Gastrocnemius medialis (tissue), 4 donors: Measurements from ENCODE around the gene ACSF2. TPM values are rescaled to one million over a fixed set of nuclear protein-coding genes. Genes with fewer than 3 reads are reported as not detected.

Source experiments
- ATAC-seq, 2 donors: fragments of 150-250 bp; one replicate each; pipeline ENCODE4 v1.9.1; 2016
- DNase-seq, 2 donors: peaks; one replicate each; pipeline ENCODE4 v3.0.0-alpha.2; 2019
- H3K27ac ChIP-seq, 4 donors: fragments of 200-600 bp; sonication (generic); 1 replicate in 1 of 4; 2 replicates in 3 of 4; pipeline ENCODE4 v1.5.1; 2016 to 2018; ENCODE audit warnings: mild to moderate bottlenecking in 2 of 4, moderate library complexity in 1 of 4
- H3K27me3 ChIP-seq, 3 donors: fragments of 200-600 bp; sonication (generic) in 2 of 3; 1 replicate in 1 of 3; 2 replicates in 2 of 3; pipeline versions ENCODE4 v1.5.1 to v1.6.0; 2016 to 2019; ENCODE audit warnings: mild to moderate bottlenecking in 1 of 3, moderate library complexity in 1 of 3
- H3K36me3 ChIP-seq, 2 donors: fragments of 200-600 bp; sonication (generic) in 1 of 2; one replicate each; pipeline ENCODE4 v1.5.1; 2017 to 2018
- H3K4me1 ChIP-seq, 2 donors: fragments of 200-600 bp; sonication (generic) in 1 of 2; one replicate each; pipeline ENCODE4 v1.5.1; 2016 to 2017; ENCODE audit warnings: mild to moderate bottlenecking in 2 of 2
- H3K4me3 ChIP-seq, 4 donors: fragments of 200-600 bp; sonication (generic) in 3 of 4; 1 replicate in 1 of 4; 2 replicates in 3 of 4; pipeline ENCODE4 v1.5.1; 2016 to 2019; ENCODE audit warnings: mild to moderate bottlenecking in 2 of 4
- H3K9me3 ChIP-seq, 3 donors: fragments of 200-600 bp; sonication (generic) in 2 of 3; 1 replicate in 1 of 3; 2 replicates in 2 of 3; pipeline ENCODE4 v1.5.1; 2016 to 2019
- CTCF ChIP-seq, 5 experiments: fragments of 450-650 bp in 3 of 5; fragments of 200-600 bp in 2 of 5; sonication (generic) in 2 of 5; IDR thresholded peaks in 4 of 5; conservative IDR thresholded peaks in 1 of 5; 1 replicate in 4 of 5; 2 replicates in 1 of 5; pipeline ENCODE4 v1.5.1; 2016 to 2019; ENCODE audit warnings: antibody characterized with exemption in 5 of 5, mild to moderate bottlenecking in 3 of 5, moderate library complexity in 3 of 5
- POLR2A ChIP-seq, 2 donors: fragments of 450-650 bp; IDR thresholded peaks; one replicate each; pipeline ENCODE4 v1.6.1; 2017; ENCODE audit warnings: antibody characterized with exemption in 2 of 2, mild to moderate bottlenecking in 2 of 2, moderate library complexity in 2 of 2
- in situ Hi-C, 4 donors: fragments of 200-750 bp; cut with MboI; loops; one replicate each; pipeline versions ENCODE4 v1.15.0 to v1.8.0; 2017; ENCODE audit warnings: low sequenced_read_pairs in 4 of 4
- intact Hi-C: fragments of 100-400 bp; cut with DNase I; formaldehyde crosslinking; loops from one replicate; pipeline ENCODE4 v1.15.1; 2023; ENCODE audit warnings: low total_unique reads
- total RNA-seq, 4 donors: library from RNA; depleted of rRNA; stranded (reverse); fragments of >200 nt; gene quantifications; one replicate each; pipeline versions ENCODE4 v1.1.0 to v1.2.3, GENCODE V29; 2016

The ACSF2 gene
- total RNA-seq, 4 donors from 2014 or later = 8.7 to 61.4 (median 34.2) TPM

DNA sequence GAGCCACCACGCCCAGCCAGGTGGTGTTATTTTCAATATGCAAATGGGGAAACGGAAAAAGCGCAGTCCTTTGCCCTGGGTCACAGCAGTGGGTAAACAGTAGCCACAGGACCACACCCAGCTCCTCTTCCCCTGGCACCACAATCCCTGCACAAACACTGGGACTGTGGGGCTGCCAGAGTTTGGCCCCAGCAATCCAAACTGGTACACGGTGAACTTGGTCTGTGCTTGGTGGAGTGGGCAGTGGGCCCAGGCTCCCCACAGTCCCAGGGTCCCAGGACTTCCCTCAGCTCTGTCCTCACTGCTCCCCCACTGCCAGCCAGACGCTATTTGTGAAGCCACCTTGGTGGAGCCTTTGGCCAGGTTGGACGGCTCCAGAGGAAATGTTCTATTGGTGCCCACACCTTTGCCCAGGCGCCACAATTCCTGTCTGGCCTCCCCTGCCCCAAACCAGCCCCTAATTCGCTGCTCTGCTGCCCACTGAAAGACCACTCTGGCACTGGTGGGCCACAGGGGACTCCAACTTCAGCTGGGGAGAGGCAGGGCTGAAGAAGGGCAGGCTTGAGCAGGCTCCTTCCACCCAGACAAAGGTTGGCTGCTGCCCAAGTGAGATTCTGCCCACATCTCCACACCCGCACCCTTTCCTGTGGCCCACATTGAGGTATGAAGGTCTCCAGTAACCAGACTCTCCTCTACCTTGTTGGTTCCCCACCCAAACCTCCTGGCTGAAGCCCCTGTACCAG lies 40.5 kb downstream of the ACSF2 start:
- H3K27me3 ChIP-seq = no peaks in the 10 kb centered on the region
- H3K4me3 ChIP-seq = no peak overlapping the region
- DNase-seq = no peak
- H3K36me3 ChIP-seq = no peaks in the 10 kb centered on the region
- in situ Hi-C loops = no loop called here
- TF ChIP-seq POLR2A (IDR thresholded peaks at IDR 0.05) (no peak), CTCF (IDR thresholded peaks at IDR 0.05 in 4 of 5, conservative IDR thresholded peaks at IDR 0.05 in 1 of 5) (no peak)
- no peak for ATAC-seq
- H3K9me3 ChIP-seq = no peaks in the 10 kb centered on the region
- H3K4me1 ChIP-seq = peaks cover 36 to 41% of the 10 kb centered on the region in 2 donors
- intact Hi-C loops = no loop called here
- peak overlapping the region; percentile 7 to 57 (median 16) for H3K27ac ChIP-seq

DNA sequence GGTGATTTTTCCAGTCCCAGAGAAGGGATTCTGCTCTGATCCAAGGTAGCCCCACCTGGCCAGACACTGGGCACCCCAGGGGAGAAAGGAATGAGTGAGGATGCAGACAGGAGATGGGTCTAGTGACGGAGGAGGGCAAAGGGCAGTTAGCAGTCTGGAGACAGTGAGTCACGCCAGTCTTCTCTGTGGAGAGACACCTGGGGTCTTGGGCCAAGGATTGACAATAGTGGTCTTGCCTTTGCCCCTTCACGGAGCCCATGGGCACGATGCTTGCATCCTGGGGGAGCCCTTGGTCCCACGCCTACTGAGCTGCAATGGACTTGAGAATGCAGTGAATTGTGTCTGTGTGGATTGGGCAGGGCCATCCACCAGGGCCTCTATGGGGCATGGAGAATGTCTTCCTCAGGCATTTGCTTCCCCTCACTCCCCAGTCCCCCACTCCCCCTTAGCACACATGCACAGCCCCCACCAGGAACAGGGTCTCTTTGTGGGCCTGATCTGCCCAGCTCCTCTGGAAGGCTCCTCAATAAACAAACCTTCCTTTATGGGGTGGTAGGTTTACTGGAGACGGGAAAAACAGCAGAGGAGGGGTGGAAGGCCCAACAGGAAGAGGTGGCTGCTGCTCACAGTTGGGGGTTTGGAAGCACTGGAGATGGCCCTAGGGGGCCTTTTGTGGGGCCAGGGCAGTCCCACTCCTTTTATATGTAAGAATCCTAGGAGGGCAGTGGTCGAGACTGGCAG lies 41.3 kb downstream of the ACSF2 start:
- no peak for DNase-seq
- no peak overlapping the region for H3K4me3 ChIP-seq
- H3K4me1 ChIP-seq = peaks cover 43 to 48% of the 10 kb centered on the region in 2 donors
- intact Hi-C loops (no loop called here), in situ Hi-C loops (no loop called here)
- ATAC-seq = no peak
- H3K36me3 ChIP-seq = no peaks in the 10 kb centered on the region
- no peak for TF ChIP-seq POLR2A (IDR thresholded peaks at IDR 0.05)
- TF ChIP-seq CTCF (IDR thresholded peaks at IDR 0.05 in 4 of 5, conservative IDR thresholded peaks at IDR 0.05 in 1 of 5) = no peak
- H3K27me3 ChIP-seq = no peaks in the 10 kb centered on the region
- H3K27ac ChIP-seq = peak overlapping the region in 2 of 4 donors; percentile 18 to 57
- no peaks in the 10 kb centered on the region for H3K9me3 ChIP-seq

GRCh38 chr17:50467855-50468303 lies 41.9 kb downstream of the ACSF2 start:
- Histone ChIP-seq H3K27me3 (no peaks in the 10 kb centered on the region), H3K4me1 (peaks cover 46 to 54% of the 10 kb centered on the region in 2 donors), H3K27ac (peak overlapping the region in 2 of 4 donors; percentile 11 to 30), H3K4me3 (peak overlapping the region in 2 of 4 donors; percentile 39 to 59), H3K9me3 (no peaks in the 10 kb centered on the region), H3K36me3 (no peaks in the 10 kb centered on the region)
- no peak for ATAC-seq
- intact Hi-C loops (no loop called here), in situ Hi-C loops (no loop called here)
- DNase-seq = no peak
- no peak for TF ChIP-seq POLR2A (IDR thresholded peaks at IDR 0.05)
- TF ChIP-seq CTCF (IDR thresholded peaks at IDR 0.05 in 4 of 5, conservative IDR thresholded peaks at IDR 0.05 in 1 of 5) = no peak

DNA sequence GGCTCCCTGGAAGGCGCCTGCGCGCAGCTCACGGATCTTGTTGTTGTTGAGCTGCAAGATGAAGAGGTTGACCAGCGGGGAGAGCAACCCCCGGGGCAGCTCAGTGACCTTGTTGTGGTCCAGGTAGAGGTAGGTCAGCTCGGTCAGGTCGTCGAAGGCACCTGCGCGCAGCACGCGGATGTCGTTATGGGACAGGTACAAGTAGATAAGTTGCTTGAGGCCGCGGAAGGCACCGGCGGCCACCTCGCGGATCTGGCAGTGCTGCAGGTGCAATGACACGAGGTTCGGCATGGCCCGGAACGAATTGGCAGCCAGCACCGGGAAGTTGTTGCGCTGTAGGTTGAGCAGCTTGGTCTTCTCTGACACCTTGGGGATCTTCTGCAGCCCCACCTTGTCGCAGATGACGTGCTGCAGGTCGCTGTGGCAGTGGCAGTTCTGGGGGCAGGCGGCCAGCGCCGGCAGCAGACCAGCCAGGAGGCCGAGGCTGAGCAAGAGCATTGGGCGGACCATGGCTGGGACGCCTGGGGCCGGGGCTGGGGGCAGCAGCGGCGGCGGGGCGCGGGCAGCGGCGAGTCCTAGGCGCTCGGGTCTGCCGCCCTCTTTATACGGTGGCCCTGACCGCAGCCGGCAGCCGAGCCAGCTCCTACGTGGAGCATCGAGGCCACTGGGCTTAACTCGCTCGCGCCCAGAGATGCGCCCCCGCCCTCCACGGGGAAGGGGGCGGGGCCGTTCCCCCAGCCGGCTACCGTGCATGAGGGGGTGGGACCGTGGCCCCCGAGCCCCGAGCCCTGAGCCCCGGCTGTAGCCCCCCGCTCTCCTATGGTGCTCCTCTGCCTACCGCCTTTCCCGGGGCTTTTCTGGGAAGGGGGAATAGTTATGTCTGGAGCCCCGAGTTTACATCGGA lies 42.5 kb downstream of the ACSF2 start, which contains the start of gene CHAD:
Gene CHAD (minus strand): TSS at position 577 of the 904 bp plus-strand sequence. CDS start 67 bp downstream, at position 510.
- intact Hi-C loops = no loop called here
- no peaks in the 10 kb centered on the region for H3K27me3 ChIP-seq
- peak within 1 kb of the TSS; percentile 60 to 82 (median 73) for H3K27ac ChIP-seq
- ATAC-seq (peak in 1 of 2 donors; percentile 18), DNase-seq (no peak)
- H3K36me3 ChIP-seq = no peaks in the 10 kb centered on the region
- no peaks in the 10 kb centered on the region for H3K9me3 ChIP-seq
- H3K4me1 ChIP-seq = peaks cover 46 to 58% of the 10 kb centered on the region in 2 donors
- in situ Hi-C loops = no loop called here
- H3K4me3 ChIP-seq = peak within 1 kb of the TSS; percentile 38 to 59 (median 44)
- TF ChIP-seq CTCF (IDR thresholded peaks at IDR 0.05 in 4 of 5, conservative IDR thresholded peaks at IDR 0.05 in 1 of 5) = no peak
- no peak for TF ChIP-seq POLR2A (IDR thresholded peaks at IDR 0.05)
